Parathyroid adenoma (tissue), 2 donors: ENCODE results near the gene CENPF.

Source experiments
- H2AFZ ChIP-seq: fragments of 300-600 bp; sonication (generic); one replicate; pipeline ENCODE4 v1.7.0; 2017; ENCODE audit warnings: antibody characterized with exemption, mild to moderate bottlenecking
- H3K27ac ChIP-seq: fragments of 300-600 bp; sonication (generic); one replicate; pipeline ENCODE4 v1.7.0; 2017
- H3K27me3 ChIP-seq: fragments of 300-600 bp; sonication (generic); one replicate; pipeline ENCODE4 v1.7.0; 2017; ENCODE audit warnings: low read length; ENCODE audit not compliant: control insufficient read depth, insufficient read depth
- H3K36me3 ChIP-seq: fragments of 300-600 bp; sonication (generic); one replicate; pipeline ENCODE4 v1.7.0; 2017; ENCODE audit warnings: low read length; ENCODE audit not compliant: control insufficient read depth, insufficient read depth
- H3K4me1 ChIP-seq: fragments of 300-600 bp; sonication (generic); one replicate; pipeline ENCODE4 v1.7.0; 2017; ENCODE audit warnings: control low read depth
- H3K4me2 ChIP-seq: fragments of 300-600 bp; sonication (generic); one replicate; pipeline ENCODE4 v1.7.0; 2017; ENCODE audit warnings: low read length
- H3K4me3 ChIP-seq: fragments of 300-600 bp; sonication (generic); one replicate; pipeline ENCODE4 v1.7.0; 2017; ENCODE audit warnings: low read depth, low read length
- H3K79me2 ChIP-seq: fragments of 300-600 bp; sonication (generic); one replicate; pipeline ENCODE4 v1.7.0; 2017; ENCODE audit warnings: control low read depth
- H3K9ac ChIP-seq: fragments of 300-600 bp; sonication (generic); one replicate; pipeline ENCODE4 v1.7.0; 2017; ENCODE audit warnings: mild to moderate bottlenecking
- H3K9me3 ChIP-seq: fragments of 300-600 bp; sonication (generic); one replicate; pipeline ENCODE4 v1.7.0; 2017; ENCODE audit warnings: low read length; ENCODE audit not compliant: control insufficient read depth
- TF ChIP-seq, protein P1 (sequence below): fragments of 300-600 bp; sonication (generic); IDR thresholded peaks from one replicate; pipeline ENCODE4 v1.7.0; 2017; ENCODE audit warnings: antibody characterized with exemption, mild to moderate bottlenecking
- donor health status: primary hyperparathyroidism.

The CENPF gene

DNA sequence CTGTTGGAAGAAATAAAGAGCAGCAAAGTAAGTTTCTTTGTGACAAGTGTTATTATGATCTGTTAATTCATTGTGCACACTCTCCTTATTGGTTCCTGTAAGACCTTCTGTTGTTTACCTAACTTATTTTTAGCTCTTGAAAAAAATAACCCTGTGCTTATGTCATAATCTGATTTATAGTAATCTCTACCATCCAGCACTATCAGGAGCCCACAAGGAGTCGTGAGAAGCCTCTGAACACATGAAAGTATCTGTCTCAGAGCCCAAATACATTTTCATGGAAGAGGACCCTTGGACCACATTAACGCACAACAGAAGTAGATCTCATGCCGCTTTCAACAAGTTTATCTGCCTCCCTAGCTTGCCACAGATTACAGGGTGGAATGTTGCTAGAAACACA lies 45.8 kb downstream of the CENPF start:
- Histone ChIP-seq H3K9me3 (no peaks in the 10 kb centered on the region), H3K4me1 (no peaks in the 10 kb centered on the region), H2AFZ (no peak overlapping the region), H3K27me3 (no peaks in the 10 kb centered on the region), H3K27ac (no peak overlapping the region), H3K9ac (no peak overlapping the region), H3K36me3 (no peaks in the 10 kb centered on the region), H3K4me3 (no peak overlapping the region), H3K4me2 (no peak overlapping the region), H3K79me2 (no peaks in the 10 kb centered on the region)
- TF ChIP-seq, protein P1, sequence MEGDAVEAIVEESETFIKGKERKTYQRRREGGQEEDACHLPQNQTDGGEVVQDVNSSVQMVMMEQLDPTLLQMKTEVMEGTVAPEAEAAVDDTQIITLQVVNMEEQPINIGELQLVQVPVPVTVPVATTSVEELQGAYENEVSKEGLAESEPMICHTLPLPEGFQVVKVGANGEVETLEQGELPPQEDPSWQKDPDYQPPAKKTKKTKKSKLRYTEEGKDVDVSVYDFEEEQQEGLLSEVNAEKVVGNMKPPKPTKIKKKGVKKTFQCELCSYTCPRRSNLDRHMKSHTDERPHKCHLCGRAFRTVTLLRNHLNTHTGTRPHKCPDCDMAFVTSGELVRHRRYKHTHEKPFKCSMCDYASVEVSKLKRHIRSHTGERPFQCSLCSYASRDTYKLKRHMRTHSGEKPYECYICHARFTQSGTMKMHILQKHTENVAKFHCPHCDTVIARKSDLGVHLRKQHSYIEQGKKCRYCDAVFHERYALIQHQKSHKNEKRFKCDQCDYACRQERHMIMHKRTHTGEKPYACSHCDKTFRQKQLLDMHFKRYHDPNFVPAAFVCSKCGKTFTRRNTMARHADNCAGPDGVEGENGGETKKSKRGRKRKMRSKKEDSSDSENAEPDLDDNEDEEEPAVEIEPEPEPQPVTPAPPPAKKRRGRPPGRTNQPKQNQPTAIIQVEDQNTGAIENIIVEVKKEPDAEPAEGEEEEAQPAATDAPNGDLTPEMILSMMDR: no peak

GRCh38 chr1:214649607-214650006 lies 46.6 kb downstream of the CENPF start:
- Histone ChIP-seq H3K27ac (no peak overlapping the region), H3K4me2 (no peak overlapping the region), H3K9ac (no peak overlapping the region), H3K27me3 (no peaks in the 10 kb centered on the region), H3K4me3 (no peak overlapping the region), H3K36me3 (no peaks in the 10 kb centered on the region), H2AFZ (no peak overlapping the region), H3K79me2 (no peaks in the 10 kb centered on the region), H3K4me1 (no peaks in the 10 kb centered on the region), H3K9me3 (no peaks in the 10 kb centered on the region)
- TF ChIP-seq, protein P1: no peak

DNA sequence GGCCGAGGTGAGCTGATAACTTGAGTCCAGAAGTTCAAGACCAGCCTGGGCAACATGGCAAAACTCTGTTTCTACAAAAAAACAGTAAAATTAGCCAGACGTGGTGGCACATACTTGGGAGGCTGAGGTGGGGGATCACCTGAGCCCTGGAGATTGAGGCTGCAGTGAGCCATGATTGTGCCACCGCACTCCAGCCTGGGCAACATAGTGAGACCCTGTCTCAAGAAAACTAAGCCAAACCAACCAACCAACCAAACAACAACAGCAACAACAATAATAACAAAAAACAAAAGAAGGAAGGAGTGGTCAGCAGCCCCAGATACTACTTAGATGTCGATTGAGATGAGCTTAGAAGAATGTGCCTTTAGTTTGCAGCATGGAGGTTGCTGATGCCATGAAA lies 47.7 kb downstream of the CENPF start:
- Histone ChIP-seq H3K4me1 (no peaks in the 10 kb centered on the region), H3K27me3 (no peaks in the 10 kb centered on the region), H3K36me3 (no peaks in the 10 kb centered on the region), H3K4me3 (no peak overlapping the region), H3K27ac (no peak overlapping the region), H3K9ac (no peak overlapping the region), H3K79me2 (no peaks in the 10 kb centered on the region), H3K9me3 (no peaks in the 10 kb centered on the region), H3K4me2 (no peak overlapping the region), H2AFZ (no peak overlapping the region)
- TF ChIP-seq, protein P1: no peak

DNA sequence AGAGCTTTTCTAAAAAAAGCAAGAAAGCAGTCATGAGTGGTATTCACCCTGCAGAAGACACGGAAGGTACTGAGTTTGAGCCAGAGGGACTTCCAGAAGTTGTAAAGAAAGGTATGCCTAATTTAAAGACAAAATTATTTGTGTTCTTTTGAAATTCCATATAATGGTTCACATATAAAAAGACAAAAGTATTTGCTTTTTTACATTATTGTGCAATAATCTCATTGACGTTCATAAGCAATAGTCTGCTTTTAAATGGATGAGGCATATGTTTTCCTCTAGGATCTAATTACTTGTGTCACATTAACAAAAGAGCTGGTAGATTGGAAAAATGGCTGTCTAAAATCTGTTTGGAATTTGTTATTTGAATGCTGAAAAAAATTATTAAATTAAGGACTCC lies 54.3 kb downstream of the CENPF start:
- H3K9ac ChIP-seq: no peak overlapping the region
- no peaks in the 10 kb centered on the region for H3K36me3 ChIP-seq
- H3K9me3 ChIP-seq: no peaks in the 10 kb centered on the region
- TF ChIP-seq, protein P1: no peak
- no peaks in the 10 kb centered on the region for H3K27me3 ChIP-seq
- H3K4me2 ChIP-seq: no peak overlapping the region
- no peaks in the 10 kb centered on the region for H3K79me2 ChIP-seq
- H2AFZ ChIP-seq: no peak overlapping the region
- no peak overlapping the region for H3K4me3 ChIP-seq
- no peaks in the 10 kb centered on the region for H3K4me1 ChIP-seq
- H3K27ac ChIP-seq: no peak overlapping the region

- no peak overlapping the region for H2AFZ ChIP-seq
- H3K4me1 ChIP-seq: no peaks in the 10 kb centered on the region
- no peaks in the 10 kb centered on the region for H3K36me3 ChIP-seq
- no peak overlapping the region for H3K27ac ChIP-seq
- H3K4me2 ChIP-seq: no peak overlapping the region
- no peaks in the 10 kb centered on the region for H3K27me3 ChIP-seq
- TF ChIP-seq, protein P1: no peak
- H3K9ac ChIP-seq: no peak overlapping the region
- no peaks in the 10 kb centered on the region for H3K9me3 ChIP-seq
- H3K4me3 ChIP-seq: no peak overlapping the region
- H3K79me2 ChIP-seq: no peaks in the 10 kb centered on the region
Measured at GRCh38 chr1:214658175-214658574, 55.2 kb downstream of the CENPF start.
